Endodermal cell (in vitro differentiated cells): Measurements from ENCODE around the gene LPIN3. TPM values are rescaled to one million over a fixed set of nuclear protein-coding genes. Genes with fewer than 3 reads are reported as not detected.

ENCODE experiments used
- DNase-seq: peaks from one replicate; pipeline ENCODE4 v3.0.0-alpha.2; 2017
- H3K27ac ChIP-seq: 2 replicates; pipeline ENCODE4 v1.5.1; 2013; ENCODE audit warnings: mild to moderate bottlenecking, low read depth, low read length, moderate library complexity
- H3K27me3 ChIP-seq: 2 replicates; pipeline ENCODE4 v1.6.1; 2013; ENCODE audit warnings: mild to moderate bottlenecking, low read length, moderate library complexity; ENCODE audit not compliant: insufficient read depth, control insufficient read depth, poor library complexity, severe bottlenecking
- H3K36me3 ChIP-seq: 2 replicates; pipeline ENCODE4 v1.7.0; 2013; ENCODE audit warnings: mild to moderate bottlenecking, low read length, moderate library complexity; ENCODE audit not compliant: control insufficient read depth, insufficient read depth
- H3K4me1 ChIP-seq: one replicate; pipeline ENCODE4 v1.7.0; 2013; ENCODE audit warnings: low read length; ENCODE audit not compliant: control insufficient read depth, insufficient read depth
- H3K4me3 ChIP-seq: 2 replicates; pipeline ENCODE4 v1.5.1; 2013; ENCODE audit warnings: mild to moderate bottlenecking, low read length, moderate library complexity
- H3K9ac ChIP-seq: 2 replicates; pipeline ENCODE4 v1.6.1; 2013; ENCODE audit warnings: mild to moderate bottlenecking, low read length, moderate library complexity; ENCODE audit not compliant: poor library complexity, severe bottlenecking; ENCODE audit errors: extremely low read depth
- H3K9me3 ChIP-seq: 2 replicates; pipeline ENCODE4 v1.6.1; 2013; ENCODE audit warnings: mild to moderate bottlenecking, low read length, moderate library complexity; ENCODE audit not compliant: control insufficient read depth
- H3K27ac Mint-ChIP-seq: 2 replicates; pipeline ENCODE4 v1.8.0; 2020; ENCODE audit warnings: mixed read lengths
- H3K27me3 Mint-ChIP-seq: 2 replicates; pipeline ENCODE4 v1.8.0; 2021; ENCODE audit warnings: mild to moderate bottlenecking, mixed read lengths; ENCODE audit not compliant: insufficient read depth
- H3K36me3 Mint-ChIP-seq: 2 replicates; pipeline ENCODE4 v1.8.0; 2020; ENCODE audit warnings: low read depth, mixed read lengths
- H3K4me1 Mint-ChIP-seq: 2 replicates; pipeline ENCODE4 v1.8.0; 2020; ENCODE audit warnings: mixed read lengths
- H3K4me3 Mint-ChIP-seq: 2 replicates; pipeline ENCODE4 v1.8.0; 2020; ENCODE audit warnings: mild to moderate bottlenecking, moderate library complexity, mixed read lengths
- H3K9me3 Mint-ChIP-seq: 2 replicates; pipeline ENCODE4 v1.8.0; 2020; ENCODE audit warnings: mild to moderate bottlenecking, mixed read lengths
- WGBS, 2 experiments: methylation state at CpG; one replicate each; pipeline versions ENCODE4 v1.1.5 to v1.1.7; 2013; ENCODE audit warnings: missing lambda C conversion rate in 2 of 2, mixed read lengths in 1 of 2; ENCODE audit not compliant: insufficient coverage in 1 of 2, insufficient read length in 1 of 2; 5-methylcytosine and 5-hydroxymethylcytosine counted together
- total RNA-seq, 2 donors: library from RNA; stranded (reverse); fragmentation: NEBNext Ultra II Directional in 1 of 2; extraction: Animal tissue kit (Norgen Biotek cat#: 25700) in 1 of 2; gene quantifications; 2 replicates in 1 of 2; 3 replicates in 1 of 2; pipeline ENCODE4 v1.2.1, GENCODE V29; 2021
- TF ChIP-seq, protein P1 (sequence below): fragments of 200-600 bp; sonication (generic); conservative IDR thresholded peaks from 2 replicates; pipeline ENCODE4 v1.5.0; 2021; ENCODE audit warnings: antibody characterized with exemption, mild to moderate bottlenecking

LPIN3 gene
- total RNA-seq, 2 donors from 2014 or later: 13.1 to 13.2 TPM

DNA sequence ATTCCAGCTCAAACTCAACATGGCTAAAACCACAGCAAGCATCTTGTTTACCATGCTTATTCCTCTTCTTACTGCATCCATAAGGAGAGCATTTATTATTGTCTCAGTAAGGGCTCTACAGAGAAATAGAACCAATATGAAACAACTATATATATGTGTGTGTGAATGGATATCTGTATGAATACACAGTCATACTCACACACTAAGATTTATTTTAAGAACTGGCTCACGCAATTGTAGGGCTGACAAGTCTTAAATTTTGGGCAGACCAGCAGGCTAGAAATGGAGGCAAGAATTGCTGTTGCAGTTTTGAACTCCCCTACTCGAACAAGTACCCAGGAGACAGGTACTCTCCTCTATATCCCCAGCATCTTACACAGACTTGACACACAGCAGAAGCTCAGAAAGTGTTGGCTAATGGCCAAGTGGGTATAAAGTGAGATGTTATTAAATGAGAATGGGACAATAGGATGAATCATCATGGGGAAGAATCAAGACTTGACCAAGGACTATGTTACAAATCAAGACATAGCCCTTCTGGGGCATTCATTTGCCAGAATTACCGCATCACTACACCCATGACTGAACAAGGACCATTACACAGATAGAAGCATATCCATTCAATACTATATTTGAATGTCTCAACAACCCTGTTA, 36.1 kb upstream of the LPIN3 start:
- Histone ChIP-seq H3K27me3 (no peaks in the 10 kb centered on the region), H3K9me3 (no peaks in the 10 kb centered on the region), H3K36me3 (no peaks in the 10 kb centered on the region), H3K27ac (no peak overlapping the region), H3K4me3 (no peak overlapping the region), H3K4me1 (no peaks in the 10 kb centered on the region), H3K9ac (no peak overlapping the region)
- 89% methylated on average over 3 of the region's 3 CpGs; no CpG with 5 or more reads in 1 of the 2 experiments for WGBS, 2 experiments
- Mint-ChIP-seq H3K27ac (no peak overlapping the region), H3K36me3 (no peaks in the 10 kb centered on the region), H3K4me1 (peaks cover 4% of the 10 kb centered on the region), H3K27me3 (no peaks in the 10 kb centered on the region), H3K4me3 (no peak overlapping the region), H3K9me3 (no peaks in the 10 kb centered on the region)
- no peak for DNase-seq
- TF ChIP-seq, protein P1, sequence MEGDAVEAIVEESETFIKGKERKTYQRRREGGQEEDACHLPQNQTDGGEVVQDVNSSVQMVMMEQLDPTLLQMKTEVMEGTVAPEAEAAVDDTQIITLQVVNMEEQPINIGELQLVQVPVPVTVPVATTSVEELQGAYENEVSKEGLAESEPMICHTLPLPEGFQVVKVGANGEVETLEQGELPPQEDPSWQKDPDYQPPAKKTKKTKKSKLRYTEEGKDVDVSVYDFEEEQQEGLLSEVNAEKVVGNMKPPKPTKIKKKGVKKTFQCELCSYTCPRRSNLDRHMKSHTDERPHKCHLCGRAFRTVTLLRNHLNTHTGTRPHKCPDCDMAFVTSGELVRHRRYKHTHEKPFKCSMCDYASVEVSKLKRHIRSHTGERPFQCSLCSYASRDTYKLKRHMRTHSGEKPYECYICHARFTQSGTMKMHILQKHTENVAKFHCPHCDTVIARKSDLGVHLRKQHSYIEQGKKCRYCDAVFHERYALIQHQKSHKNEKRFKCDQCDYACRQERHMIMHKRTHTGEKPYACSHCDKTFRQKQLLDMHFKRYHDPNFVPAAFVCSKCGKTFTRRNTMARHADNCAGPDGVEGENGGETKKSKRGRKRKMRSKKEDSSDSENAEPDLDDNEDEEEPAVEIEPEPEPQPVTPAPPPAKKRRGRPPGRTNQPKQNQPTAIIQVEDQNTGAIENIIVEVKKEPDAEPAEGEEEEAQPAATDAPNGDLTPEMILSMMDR: no peak

DNA sequence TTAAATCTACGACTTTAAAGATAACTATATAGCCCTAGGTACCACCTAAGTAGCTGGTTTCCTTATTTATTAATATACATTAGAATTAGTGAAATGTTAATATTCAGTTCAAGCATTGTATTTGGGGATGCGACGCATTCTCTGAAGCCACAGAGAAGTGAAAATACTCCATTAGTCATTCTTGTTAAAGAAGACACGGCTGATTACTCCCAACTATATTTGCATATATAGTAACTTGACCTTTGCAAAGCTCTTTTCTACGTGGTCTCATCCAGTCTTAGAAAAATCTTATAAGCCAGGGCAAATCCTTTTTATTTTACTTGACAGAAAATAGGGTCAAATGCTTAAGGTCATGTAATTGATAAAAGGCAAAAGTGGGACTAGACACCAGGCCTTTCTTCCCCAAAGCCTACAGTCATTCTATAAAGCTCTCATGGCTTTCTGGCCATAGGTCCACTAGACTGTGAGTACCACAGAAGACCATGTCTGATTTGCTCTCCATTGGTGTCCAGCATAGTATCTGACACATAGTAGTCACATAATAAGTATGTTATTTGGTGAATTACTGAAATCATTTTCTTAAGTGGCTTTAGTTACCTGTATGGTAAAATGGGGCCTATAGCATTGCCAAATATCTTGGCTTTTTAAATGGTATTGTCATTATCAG, 34.4 kb upstream of the LPIN3 start:
- Histone ChIP-seq H3K36me3 (no peaks in the 10 kb centered on the region), H3K4me1 (no peaks in the 10 kb centered on the region), H3K4me3 (no peak overlapping the region), H3K9ac (no peak overlapping the region), H3K27ac (no peak overlapping the region), H3K9me3 (no peaks in the 10 kb centered on the region), H3K27me3 (no peaks in the 10 kb centered on the region)
- Mint-ChIP-seq H3K27ac (no peak overlapping the region), H3K27me3 (no peaks in the 10 kb centered on the region), H3K4me3 (no peak overlapping the region), H3K36me3 (no peaks in the 10 kb centered on the region), H3K9me3 (no peaks in the 10 kb centered on the region), H3K4me1 (peaks cover 4% of the 10 kb centered on the region)
- DNase-seq: no peak
- TF ChIP-seq, protein P1: no peak
- WGBS, 2 experiments: 88 to 100% methylated on average over 3 to 4 of the region's 5 CpGs

DNA sequence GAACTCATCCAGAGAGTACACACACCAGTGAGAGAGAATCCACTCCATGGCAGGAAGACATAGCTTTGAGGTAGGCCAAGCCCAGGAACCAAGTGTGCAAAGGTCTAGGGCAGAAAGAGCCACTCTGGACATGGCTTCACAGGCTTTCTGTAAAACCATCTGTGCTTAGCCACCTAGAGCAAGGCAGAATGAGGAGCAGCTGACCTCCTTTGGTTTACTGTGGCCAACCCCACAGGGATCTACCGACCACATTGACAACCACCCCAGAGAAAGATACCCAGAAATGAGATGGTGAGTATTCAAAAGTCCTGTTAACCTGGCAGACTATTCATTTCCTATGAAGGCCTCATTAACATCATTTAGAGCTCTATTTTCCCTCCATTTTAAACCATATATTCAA, 33.6 kb upstream of the LPIN3 start:
- H3K4me1 Mint-ChIP-seq: peaks cover 4% of the 10 kb centered on the region
- Histone ChIP-seq H3K27ac (no peak overlapping the region), H3K4me1 (no peaks in the 10 kb centered on the region), H3K36me3 (no peaks in the 10 kb centered on the region), H3K27me3 (no peaks in the 10 kb centered on the region), H3K4me3 (no peak overlapping the region), H3K9ac (no peak overlapping the region), H3K9me3 (no peaks in the 10 kb centered on the region)
- no peaks in the 10 kb centered on the region for H3K27me3 Mint-ChIP-seq
- WGBS, 2 experiments: 89% methylated on average over 1 of the region's 1 CpG; no CpG with 5 or more reads in 1 of the 2 experiments
- no peaks in the 10 kb centered on the region for H3K9me3 Mint-ChIP-seq
- no peak for DNase-seq
- no peak overlapping the region for H3K27ac Mint-ChIP-seq
- H3K4me3 Mint-ChIP-seq: no peak overlapping the region
- H3K36me3 Mint-ChIP-seq: no peaks in the 10 kb centered on the region
- TF ChIP-seq, protein P1: no peak
